SK-N-SH treated with all-trans-retinoic acid at 6 μM for 48 hours (cell line): ENCODE results near the gene DTNBP1.
"Not testable (repeated sequence)": the region's sequence is repeated elsewhere in the genome, so short reads cannot be mapped to it uniquely, and the experiment has no call there.

Experiments
- ESRRG ChIP-seq: fragments of 250-450 bp; sonication (Bioruptor Pico); IDR thresholded peaks from 2 replicates; pipeline ENCODE4 v1.6.1; 2021; ENCODE audit warnings: mild to moderate bottlenecking
- ZNF565 ChIP-seq: fragments of 450-650 bp; formaldehyde crosslinking; conservative IDR thresholded peaks from 2 replicates; pipeline ENCODE4 v1.5.0; 2020; ENCODE audit warnings: low read depth, mild to moderate bottlenecking, moderate library complexity

- TF ChIP-seq ESRRG; ZNF565 (CRISPR knock-in tag): not testable (repeated sequence)
Measured at GRCh38 chr6:15666896-15667295, 4.1 kb upstream of the DTNBP1 start.
